GM13976 (cell line): ENCODE measurements around the gene ATG9B.
"Not testable (repeated sequence)": the region's sequence is repeated elsewhere in the genome, so short reads cannot be mapped to it uniquely, and the experiment has no call there.

Experiments used
- DNase-seq: peaks from one replicate; pipeline ENCODE4 v3.0.0; 2012; ENCODE audit warnings: low spot score
- in situ Hi-C: fragments of 300-500 bp; cut with MboI; formaldehyde crosslinking; loops from one replicate; pipeline ENCODE4 v1.12.0; 2022; ENCODE audit warnings: low sequenced_read_pairs, mixed read lengths, inconsistent platforms; ENCODE audit not compliant: unreplicated experiment
- TF ChIP-seq, protein P1 (sequence below): IDR thresholded peaks from 2 replicates; pipeline ENCODE4 v1.5.1; 2012; ENCODE audit warnings: borderline replicate concordance, mild to moderate bottlenecking; ENCODE audit not compliant: insufficient read depth; ENCODE audit errors: extremely low read depth, missing control alignments, control extremely low read depth

ATG9B gene

DNA sequence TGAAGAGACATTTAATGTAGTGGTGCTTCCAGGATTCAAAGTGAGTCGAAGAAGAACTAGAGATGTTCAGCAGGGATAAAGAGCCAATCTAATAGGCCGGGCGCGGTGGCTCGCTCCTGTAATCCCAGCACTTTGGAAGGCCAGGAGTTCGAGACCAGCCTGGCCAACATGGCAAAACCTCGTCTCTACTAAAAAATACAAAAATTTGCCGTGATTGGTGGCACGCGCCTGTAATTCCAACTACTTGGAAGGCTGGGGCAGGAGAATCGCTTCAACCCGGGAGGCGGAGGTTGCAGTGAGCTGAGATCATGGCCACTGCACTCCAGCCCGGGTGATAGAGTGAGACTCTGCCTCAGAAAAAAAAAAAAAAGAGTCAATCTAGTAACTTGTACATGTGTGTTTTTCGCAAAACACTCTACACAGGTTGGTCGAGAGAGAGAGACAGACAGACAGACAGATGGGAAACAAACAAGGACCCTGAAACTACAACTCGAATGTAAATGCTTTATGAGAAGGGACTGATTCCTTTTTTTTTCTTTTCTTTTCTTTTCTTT, 4.7 kb upstream of the ATG9B start:
- in situ Hi-C loops, result no loop called here
- DNase-seq, result no peak
- TF ChIP-seq, protein P1, sequence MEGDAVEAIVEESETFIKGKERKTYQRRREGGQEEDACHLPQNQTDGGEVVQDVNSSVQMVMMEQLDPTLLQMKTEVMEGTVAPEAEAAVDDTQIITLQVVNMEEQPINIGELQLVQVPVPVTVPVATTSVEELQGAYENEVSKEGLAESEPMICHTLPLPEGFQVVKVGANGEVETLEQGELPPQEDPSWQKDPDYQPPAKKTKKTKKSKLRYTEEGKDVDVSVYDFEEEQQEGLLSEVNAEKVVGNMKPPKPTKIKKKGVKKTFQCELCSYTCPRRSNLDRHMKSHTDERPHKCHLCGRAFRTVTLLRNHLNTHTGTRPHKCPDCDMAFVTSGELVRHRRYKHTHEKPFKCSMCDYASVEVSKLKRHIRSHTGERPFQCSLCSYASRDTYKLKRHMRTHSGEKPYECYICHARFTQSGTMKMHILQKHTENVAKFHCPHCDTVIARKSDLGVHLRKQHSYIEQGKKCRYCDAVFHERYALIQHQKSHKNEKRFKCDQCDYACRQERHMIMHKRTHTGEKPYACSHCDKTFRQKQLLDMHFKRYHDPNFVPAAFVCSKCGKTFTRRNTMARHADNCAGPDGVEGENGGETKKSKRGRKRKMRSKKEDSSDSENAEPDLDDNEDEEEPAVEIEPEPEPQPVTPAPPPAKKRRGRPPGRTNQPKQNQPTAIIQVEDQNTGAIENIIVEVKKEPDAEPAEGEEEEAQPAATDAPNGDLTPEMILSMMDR, result no peak

DNA sequence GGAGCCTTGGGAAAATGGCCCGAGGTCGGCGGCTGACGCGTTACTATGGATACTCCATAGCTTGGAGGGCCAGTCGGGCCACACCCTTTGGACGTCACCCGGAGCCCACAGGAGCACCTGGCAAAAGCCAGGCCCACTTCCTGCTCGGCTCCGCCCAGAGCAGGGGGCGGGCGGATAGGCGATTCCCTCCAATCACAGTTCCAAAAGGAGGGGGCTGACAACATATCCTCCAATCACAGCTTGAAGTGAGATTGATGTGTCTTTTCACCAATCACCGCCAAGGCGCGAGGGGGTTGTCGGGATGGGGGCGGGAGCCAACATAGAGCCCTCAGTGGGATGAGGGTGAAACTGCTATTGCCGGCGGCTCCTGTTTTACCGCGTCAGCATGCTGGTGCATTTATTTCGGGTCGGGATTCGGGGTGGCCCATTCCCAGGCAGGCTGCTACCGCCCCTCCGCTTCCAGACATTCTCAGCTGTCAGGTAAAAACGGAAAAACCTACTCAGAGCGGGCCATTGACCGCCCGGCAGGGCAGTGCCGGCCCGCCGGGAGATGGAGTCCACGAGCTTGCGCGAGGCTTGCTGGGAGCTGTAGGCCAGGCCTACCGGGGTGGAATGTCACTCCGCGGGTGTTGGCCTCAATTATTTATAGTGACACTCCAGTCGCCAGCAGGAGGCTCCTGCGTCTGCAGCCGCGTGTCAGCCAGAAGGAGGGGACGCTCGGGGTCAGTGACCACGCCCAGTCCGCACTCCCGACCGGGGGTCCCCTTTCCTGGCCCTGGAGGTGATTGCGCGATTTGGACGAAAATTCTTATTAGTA, 4.0 kb upstream of the ATG9B start, which contains the start of gene ABCB8:
Gene ABCB8 (plus strand): TSS at position 320 of the 817 bp plus-strand sequence. CDS start 66 bp downstream, at position 386.
- in situ Hi-C loops, result no loop called here
- peak; percentile 100 for DNase-seq
- TF ChIP-seq, protein P1, result peak; percentile 10

DNA sequence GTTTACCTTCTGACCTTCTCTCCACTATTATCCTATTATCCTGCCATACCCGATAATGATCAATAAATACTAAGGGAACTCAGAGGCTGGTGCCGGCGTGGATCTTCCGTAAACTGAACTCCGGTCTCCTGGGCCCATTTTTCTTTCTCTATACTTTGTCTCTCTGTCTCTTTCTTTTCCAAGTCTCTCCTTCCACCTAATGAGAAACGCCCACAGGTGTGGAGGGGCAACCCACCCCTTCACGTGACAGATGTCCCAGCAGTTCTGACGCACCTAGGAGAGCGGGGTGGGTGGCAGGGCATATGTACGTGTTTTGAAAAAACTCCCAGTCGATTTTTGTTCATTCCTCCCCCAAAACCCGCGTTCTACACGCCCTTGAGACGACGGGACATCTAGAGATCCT, 3.4 kb upstream of the ATG9B start:
- DNase-seq, in situ Hi-C loops: not testable (repeated sequence)

DNA sequence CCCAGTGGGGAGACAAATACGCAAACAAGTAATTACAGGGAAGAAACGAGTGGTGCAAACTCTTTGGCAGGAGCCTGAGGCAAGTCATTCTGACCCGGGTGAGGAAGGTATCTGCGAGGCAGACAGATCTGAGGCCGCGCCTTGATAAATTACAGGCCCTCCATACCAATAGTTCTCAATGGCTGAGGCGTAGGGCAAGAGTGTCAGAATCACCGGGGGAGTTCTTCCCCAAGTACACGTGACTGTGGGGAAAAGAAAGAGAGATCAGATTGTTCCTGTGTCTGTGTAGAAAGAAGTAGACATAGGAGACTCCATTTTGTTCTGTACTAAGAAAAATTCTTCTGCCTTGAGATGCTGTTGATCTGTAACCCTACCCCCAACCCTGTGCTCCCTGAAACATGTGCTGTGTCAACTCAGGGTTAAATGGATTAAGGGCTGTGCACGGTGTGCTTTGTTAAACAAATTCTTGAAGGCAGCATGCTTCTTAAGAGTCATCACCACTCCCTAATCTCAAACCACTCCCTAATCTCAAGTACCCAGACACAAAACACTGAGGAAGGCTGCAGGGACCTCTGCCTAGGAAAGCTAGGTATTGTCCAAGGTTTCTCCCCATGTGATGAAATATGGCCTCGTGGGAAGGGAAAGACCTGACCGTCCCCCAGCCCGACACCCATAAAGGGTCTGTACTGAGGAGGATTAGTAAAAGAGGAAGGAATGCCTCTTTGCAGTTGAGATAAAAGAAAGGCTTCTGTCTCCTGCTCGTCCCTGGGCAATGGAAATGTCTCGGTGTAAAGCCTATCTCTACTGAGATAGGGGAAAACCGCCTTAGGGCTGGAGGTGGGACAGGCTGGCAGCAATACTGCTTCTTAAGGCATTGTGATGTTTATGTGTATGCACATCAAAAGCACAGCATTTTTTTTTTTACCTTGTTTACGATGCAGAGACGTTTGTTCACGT, 2.8 kb upstream of the ATG9B start:
- DNase-seq, result not testable (repeated sequence)

DNA sequence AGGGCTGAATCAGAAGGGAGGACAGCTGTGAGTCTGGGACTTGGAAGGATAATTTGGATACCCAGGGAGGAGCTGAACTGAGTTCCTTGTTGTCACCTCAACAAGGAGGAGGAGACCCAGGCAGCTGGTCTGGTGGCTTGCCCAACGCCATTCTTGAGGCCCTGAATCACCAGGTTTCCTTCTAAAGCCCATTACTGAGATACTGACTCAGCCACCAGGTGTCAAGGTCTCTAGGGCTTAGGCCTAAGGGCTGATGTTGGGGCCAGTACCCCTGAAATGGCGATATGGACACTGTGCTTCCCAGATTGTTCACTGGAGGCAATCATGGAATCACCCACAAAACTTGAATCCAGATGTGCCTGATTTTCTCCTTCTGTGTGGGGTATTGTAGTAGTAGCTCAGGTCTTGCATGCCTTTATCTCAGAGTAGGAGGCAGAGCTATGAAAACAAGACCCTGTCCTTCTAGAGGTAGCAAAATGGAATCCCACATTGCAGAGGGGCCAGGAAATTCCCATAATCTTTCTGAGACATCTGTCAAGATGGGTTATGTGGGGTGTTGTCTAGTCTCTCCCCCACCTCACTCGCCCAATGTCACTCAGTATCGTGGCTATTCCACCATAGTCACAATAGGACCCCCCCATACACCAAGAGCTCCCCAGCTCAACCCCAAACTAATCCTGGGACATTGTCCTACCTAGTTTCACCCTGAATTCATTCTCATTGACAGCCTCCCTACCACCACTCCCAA, 1.8 kb upstream of the ATG9B start:
- no peak for DNase-seq

More for the DNA sequence above, 2.8 kb upstream of the ATG9B start:
- in situ Hi-C loops, result not testable (repeated sequence)

DNA sequence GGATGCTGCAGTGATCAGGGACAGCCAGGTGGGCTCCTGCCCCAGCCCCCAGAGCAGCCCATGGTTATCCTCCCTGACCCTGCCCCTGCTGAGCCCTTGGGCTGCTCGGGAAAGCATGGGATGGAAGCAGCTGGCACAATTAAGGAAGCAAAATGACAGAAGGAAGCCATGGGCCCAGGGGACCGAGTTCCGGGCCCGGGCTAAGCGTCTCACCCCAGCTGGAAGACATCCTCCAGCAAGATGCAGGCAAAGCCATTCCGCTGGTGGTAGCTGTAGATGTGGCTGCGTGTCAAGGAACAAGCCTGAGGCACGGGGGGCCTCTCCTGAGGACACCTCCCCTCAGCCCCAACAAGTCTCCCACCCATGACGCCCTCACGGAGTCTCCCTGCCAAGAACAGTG, 1.1 kb downstream of the ATG9B start:
- in situ Hi-C loops, result no loop called here
- DNase-seq, result no peak
- TF ChIP-seq, protein P1, result no peak

More for the DNA sequence above, 1.8 kb upstream of the ATG9B start:
- in situ Hi-C loops, result no loop called here
- TF ChIP-seq, protein P1, result no peak

DNA sequence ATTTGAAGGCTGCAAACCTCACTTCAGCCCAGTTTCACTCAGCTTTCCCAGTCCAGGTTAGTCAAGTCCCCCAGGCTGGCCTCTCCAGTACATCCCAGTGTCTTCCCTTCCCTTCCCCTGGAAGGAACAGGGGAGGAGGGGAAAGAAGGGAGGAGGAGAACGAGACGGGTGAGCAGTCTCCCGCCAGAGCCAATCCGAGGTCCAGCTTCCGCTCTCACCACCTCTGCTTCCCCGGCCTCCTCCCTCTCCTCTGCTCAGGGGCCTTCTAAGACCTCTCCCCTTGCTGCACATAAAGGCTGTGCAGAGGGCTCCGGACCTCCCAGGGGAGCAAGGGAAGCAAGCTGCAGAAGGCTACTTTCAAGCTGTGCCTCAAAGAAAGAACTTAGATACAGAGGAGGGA, 4.1 kb downstream of the ATG9B start:
- no peak for DNase-seq
- TF ChIP-seq, protein P1, result no peak
- in situ Hi-C loops, result no loop called here
